ENCODE measurements around the gene NXPH2. TPM values are rescaled to one million over a fixed set of nuclear protein-coding genes. Genes with fewer than 3 reads are reported as not detected.

The NXPH2 gene
- total RNA-seq, 1 experiment from 2014 or later = not detected

- no peaks in the 10 kb centered on the region for H3K36me3 Mint-ChIP-seq (ENCODE audit: insufficient read depth, unreplicated experiment)
- intact Hi-C loops (cut with micrococcal nuclease) = no loop called here
- H3K4me3 Mint-ChIP-seq (ENCODE audit: unreplicated experiment) = no peak overlapping the region
- no peaks in the 10 kb centered on the region for H3K9me3 Mint-ChIP-seq (ENCODE audit: unreplicated experiment)
- H3K27ac Mint-ChIP-seq (ENCODE audit: low read depth, unreplicated experiment) = no peak overlapping the region
- no peak for TF ChIP-seq CTCF (IDR thresholded peaks at IDR 0.05; ENCODE audit: unreplicated experiment)
- DNase-seq (ENCODE audit: unreplicated experiment) = no peak
- CTCF ChIA-PET = no interaction called here
- no peaks in the 10 kb centered on the region for H3K27me3 Mint-ChIP-seq (ENCODE audit: insufficient read depth, unreplicated experiment)
- no peaks in the 10 kb centered on the region for H3K4me1 Mint-ChIP-seq (ENCODE audit: insufficient read depth, unreplicated experiment)
- POLR2A ChIA-PET = no interaction called here
- BruUV-seq (replicated peaks) = no TSS peak
Observed at GRCh38 chr2:138724729-138725459, 55.3 kb downstream of the NXPH2 start.

GRCh38 chr2:138724327-138724726, 55.9 kb downstream of the NXPH2 start:
- Mint-ChIP-seq H3K4me1 (ENCODE audit: insufficient read depth, unreplicated experiment) (no peaks in the 10 kb centered on the region), H3K27ac (ENCODE audit: low read depth, unreplicated experiment) (no peak overlapping the region), H3K9me3 (ENCODE audit: unreplicated experiment) (no peaks in the 10 kb centered on the region), H3K27me3 (ENCODE audit: insufficient read depth, unreplicated experiment) (no peaks in the 10 kb centered on the region), H3K36me3 (ENCODE audit: insufficient read depth, unreplicated experiment) (no peaks in the 10 kb centered on the region), H3K4me3 (ENCODE audit: unreplicated experiment) (no peak overlapping the region)
- ChIA-PET POLR2A (no interaction called here), CTCF (interaction anchor here (0.6 kb wide), 1 partner anchor 921 kb away, joined by 3 read pairs; no protein-coding TSS in a partner anchor)
- intact Hi-C loops (cut with micrococcal nuclease) = no loop called here
- DNase-seq (ENCODE audit: unreplicated experiment) = no peak
- no peak for TF ChIP-seq CTCF (IDR thresholded peaks at IDR 0.05; ENCODE audit: unreplicated experiment)
- no TSS peak for BruUV-seq (replicated peaks)

GRCh38 chr2:138723196-138723987, 56.8 kb downstream of the NXPH2 start:
- POLR2A ChIA-PET = no interaction called here
- no peak for TF ChIP-seq CTCF (IDR thresholded peaks at IDR 0.05; ENCODE audit: unreplicated experiment)
- intact Hi-C loops (cut with micrococcal nuclease) = no loop called here
- no peak overlapping the region for H3K4me3 Mint-ChIP-seq (ENCODE audit: unreplicated experiment)
- no TSS peak for BruUV-seq (replicated peaks)
- no peaks in the 10 kb centered on the region for H3K4me1 Mint-ChIP-seq (ENCODE audit: insufficient read depth, unreplicated experiment)
- H3K27me3 Mint-ChIP-seq (ENCODE audit: insufficient read depth, unreplicated experiment) = no peaks in the 10 kb centered on the region
- no peaks in the 10 kb centered on the region for H3K36me3 Mint-ChIP-seq (ENCODE audit: insufficient read depth, unreplicated experiment)
- DNase-seq (ENCODE audit: unreplicated experiment) = no peak
- CTCF ChIA-PET = interaction anchor here (0.6 kb wide), 1 partner anchor 154 kb away, joined by 3 read pairs; no protein-coding TSS in a partner anchor
- H3K27ac Mint-ChIP-seq (ENCODE audit: low read depth, unreplicated experiment) = no peak overlapping the region
- no peaks in the 10 kb centered on the region for H3K9me3 Mint-ChIP-seq (ENCODE audit: unreplicated experiment)

- ChIA-PET POLR2A (no interaction called here), CTCF (interaction anchor here (1.1 kb wide), 1 partner anchor 11 kb away, joined by 4 read pairs; no protein-coding TSS in a partner anchor)
- Mint-ChIP-seq H3K9me3 (ENCODE audit: unreplicated experiment) (no peaks in the 10 kb centered on the region), H3K27ac (ENCODE audit: low read depth, unreplicated experiment) (no peak overlapping the region), H3K27me3 (ENCODE audit: insufficient read depth, unreplicated experiment) (no peaks in the 10 kb centered on the region), H3K36me3 (ENCODE audit: insufficient read depth, unreplicated experiment) (no peaks in the 10 kb centered on the region), H3K4me1 (ENCODE audit: insufficient read depth, unreplicated experiment) (no peaks in the 10 kb centered on the region), H3K4me3 (ENCODE audit: unreplicated experiment) (no peak overlapping the region)
- intact Hi-C loops (cut with micrococcal nuclease) = no loop called here
- no peak for DNase-seq (ENCODE audit: unreplicated experiment)
- TF ChIP-seq CTCF (IDR thresholded peaks at IDR 0.05; ENCODE audit: unreplicated experiment) = no peak
- BruUV-seq (replicated peaks) = no TSS peak
Observed at GRCh38 chr2:138722316-138722715, 57.9 kb downstream of the NXPH2 start.
